Measurements from ENCODE around the gene CEL.
"Not testable (repeated sequence)": the region's sequence is repeated elsewhere in the genome, so short reads cannot be mapped to it uniquely, and the experiment has no call there.

Gene CEL

DNA sequence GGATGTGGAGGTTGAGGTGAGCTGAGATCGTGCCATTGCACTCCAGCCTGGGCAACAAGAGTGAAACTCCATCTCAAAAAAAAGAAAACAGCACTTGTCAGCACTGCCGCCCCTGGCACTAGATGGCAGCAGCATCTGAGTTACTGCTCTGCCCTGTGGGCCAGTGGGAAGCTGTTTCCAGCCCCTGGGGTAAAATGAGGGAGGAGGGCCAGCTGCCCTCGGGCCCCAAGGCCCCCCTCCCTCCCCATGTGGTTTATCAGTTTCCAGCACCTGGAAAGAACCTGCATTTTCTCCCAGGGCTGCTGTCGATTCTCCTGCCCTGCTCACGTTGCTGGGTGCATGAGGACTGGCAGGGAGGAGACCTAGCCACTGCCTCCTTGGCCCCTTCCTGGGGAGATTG lies 13.2 kb upstream of the CEL start:
- DNase-seq: no peak

DNA sequence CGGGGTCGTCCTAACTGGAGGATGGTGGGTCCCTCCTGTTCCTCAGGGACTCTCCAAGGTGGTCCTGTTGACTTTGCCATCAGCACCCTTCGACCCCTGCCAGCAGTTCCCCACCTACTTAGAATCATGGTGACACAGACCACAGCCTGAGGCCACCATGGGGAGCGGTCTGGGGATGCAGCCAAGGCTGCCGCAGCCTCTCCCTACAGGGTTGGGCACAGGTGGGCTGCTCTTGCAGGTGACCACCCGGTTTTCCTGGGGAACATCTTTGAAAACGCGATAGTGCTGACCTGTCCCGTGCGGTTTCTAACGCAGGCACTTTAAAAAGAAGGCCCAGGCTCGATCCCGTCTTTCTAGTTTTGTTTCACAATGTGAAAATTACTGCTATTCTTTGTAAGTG lies 12.7 kb upstream of the CEL start:
- no peak for DNase-seq

DNA sequence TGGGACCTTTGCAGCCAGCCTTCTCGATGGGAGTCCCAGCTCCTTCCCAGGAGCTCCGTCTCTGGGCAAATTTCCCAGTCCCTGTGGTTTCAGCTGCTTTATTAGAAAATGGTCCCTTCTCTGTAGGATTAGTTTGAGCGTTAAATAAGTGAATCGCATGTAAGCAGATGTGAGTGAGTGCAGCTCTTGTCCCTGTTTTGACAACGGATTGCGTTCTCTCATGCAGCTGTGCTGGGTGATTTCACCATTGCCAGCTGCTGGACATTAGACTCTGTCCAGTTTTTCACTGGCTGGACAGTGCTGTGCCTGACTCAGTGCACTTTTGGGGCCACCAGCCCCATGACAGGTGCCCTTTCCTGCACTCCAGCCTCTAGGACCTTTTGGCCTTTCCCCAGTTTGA lies 11.6 kb upstream of the CEL start:
- no peak for DNase-seq

DNA sequence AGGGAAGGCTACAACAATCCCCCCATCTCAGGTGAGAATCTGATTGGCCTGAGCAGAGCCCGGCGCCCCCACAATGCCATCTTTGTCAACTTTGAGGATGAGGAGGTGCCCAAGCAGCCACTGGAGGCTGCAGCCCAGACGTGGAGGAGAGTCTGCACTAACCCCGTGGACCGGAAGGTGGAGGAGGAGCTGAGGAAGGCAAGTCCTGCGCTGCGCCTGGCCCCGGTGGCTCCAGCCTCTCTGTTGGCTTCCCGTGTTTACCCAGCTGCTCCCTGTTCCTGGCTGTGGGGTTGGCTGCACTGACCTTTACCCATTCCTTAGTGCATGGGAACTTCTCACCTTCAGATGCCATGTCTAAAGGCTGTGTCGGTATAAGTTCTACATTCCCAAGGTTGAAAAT lies 11.0 kb upstream of the CEL start:
- no peak for DNase-seq

DNA sequence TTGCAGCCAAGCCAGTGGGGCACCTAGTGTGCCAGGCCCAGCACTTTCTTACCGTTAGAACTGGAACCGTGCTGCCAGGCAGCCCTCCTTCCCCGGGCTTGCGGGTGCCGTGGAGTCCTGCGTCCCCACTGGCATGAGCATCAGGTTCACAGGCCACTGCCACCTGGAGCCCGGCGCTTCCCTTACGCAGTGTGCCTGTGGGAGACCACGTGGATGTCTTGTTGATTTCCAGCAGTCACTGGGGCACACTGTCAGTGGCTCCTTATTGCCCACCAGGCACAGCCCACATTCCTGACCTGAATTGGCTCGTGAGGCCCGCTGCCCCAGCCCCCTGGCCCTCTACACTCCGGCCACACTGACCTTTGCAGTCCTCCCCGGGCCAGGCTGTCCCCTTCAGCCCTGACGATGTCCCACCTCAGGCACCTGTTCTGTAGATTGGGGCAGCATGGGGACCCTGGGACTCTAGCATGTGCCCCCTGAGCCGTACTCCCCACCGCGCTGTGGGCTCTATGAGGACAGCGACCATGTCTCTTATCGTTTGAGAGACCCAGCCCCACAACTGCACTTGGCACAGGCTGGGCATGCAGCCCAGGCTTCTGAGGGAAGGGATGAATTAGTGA lies 10.4 kb upstream of the CEL start:
- DNase-seq: no peak

DNA sequence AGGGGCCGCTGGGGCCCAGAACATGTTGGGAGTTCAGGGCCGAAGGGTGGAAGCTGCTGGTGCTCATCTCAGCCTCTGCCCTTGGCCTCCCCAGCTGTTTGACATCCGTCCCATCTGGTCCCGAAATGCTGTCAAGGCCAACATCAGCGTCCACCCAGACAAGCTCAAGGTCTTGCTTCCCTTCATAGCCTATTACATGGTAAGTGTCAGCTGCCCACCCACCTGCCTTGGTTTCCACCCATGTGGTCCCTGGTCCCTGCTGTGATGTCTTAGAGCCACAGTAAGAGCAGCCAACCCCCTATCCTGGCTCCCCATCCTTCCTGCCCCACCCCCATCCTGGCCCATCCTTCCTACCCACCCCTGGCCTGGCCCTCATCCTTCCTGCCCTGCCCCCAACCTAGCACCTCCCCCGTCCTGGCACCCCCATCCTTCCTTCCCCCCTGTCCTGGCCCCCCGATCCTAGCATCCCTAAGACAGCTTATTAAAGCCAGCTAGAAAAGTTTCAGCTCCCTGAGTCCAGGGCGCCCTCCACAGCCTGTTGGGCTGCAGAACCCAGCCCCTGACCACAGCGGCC lies 9.7 kb upstream of the CEL start:
- DNase-seq: no peak

DNA sequence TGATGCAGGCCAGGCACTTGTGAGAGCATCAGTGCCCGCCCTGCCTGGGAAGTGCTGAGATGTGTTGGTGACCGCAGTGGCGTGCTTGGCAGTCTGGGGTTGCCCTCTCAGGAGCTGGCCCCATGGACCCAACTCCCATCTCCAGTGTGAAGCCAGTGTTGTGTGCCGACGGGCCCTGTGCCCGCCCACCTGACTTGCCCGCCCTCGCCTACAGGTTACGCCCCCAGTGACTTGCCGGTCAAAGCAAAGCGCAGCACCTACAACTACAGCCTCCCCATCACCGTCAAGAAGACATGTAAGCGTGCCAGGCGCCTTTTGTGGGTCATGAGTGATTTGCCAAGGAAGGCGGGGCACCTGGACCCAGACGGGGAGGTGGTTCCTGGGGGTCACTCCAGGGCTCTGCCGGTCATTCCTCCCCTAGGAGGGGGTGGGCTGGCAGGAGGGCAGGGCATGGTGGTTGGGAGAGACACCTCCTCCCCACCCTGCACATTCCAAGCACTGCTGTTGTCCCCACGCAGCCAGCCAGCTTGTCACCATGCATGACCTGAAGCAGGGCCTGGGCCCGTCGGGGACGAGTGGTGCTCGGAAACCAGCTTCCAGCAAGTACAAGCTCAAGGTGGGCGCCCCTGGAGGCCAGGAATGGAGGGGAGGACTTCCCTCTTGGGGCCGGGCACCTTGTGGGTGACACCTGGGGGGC lies 7.4 kb upstream of the CEL start:
- DNase-seq: no peak

DNA sequence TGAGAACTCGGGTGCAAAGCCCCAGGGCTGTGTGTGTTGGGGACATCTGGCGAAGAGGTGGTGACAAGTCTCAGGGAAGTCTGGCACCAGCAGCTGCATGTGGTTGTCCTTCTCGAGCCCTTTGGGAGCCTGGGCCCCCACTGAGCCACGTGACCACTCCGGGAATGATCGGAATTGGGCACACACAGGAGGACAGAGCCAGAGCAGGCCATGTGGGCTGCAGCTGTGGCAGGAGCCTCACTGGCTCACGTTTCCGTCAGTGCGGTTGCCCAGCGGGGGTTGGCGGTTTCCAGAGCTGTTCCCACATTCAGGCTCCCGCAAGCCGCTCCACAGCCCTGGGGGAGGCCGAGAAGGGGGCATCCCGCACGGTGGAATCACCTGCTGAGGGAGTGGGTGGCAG lies 6.8 kb upstream of the CEL start:
- no peak for DNase-seq

DNA sequence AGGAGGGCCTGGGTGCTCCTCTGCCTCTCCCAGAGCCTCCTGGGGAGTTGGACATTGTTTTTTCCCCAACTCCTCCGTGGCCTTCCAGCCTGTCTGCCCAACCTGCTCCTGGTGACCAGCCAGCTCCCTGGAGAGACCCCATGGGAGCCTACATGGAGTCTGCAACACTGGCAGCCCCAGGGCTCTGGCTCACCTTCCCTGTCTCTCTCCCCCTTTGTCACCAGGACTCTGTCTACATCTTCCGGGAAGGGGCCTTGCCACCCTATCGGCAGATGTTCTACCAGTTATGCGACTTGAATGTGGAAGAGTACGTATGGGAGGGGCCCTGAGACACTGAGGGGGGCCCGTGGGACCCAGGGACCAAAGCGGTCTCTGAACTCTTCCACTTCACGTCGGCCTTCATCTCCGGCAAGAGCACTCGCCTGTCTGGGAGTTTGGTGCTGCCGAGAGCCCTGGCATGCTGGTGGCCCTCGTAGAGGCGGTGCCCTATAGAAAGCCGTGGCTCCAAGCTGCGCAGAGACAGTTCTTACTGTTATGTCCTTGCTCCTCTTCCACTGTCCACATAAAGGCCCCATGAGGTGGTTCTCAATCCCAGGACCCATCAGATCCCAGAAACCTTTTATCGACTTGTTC lies 5.9 kb upstream of the CEL start:
- no peak for DNase-seq

DNA sequence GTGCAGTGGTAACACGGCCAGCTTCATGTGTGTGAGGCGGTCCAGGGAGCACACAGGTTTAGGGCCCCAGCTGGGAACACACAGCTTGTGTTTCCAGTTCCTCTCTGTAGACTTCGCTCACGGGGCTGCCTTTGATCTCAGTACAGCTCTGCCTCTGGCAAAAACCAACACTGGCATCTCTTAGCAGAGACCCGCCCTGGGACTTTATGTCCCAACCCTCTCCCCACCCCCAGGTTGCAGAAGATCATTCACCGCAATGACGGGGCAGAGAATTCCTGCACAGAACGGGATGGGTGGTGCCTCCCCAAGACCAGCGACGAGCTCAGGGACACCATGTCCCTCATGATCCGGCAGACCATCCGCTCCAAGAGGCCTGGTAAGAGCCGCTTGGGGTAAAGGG lies 5.2 kb upstream of the CEL start:
- no peak for DNase-seq

DNA sequence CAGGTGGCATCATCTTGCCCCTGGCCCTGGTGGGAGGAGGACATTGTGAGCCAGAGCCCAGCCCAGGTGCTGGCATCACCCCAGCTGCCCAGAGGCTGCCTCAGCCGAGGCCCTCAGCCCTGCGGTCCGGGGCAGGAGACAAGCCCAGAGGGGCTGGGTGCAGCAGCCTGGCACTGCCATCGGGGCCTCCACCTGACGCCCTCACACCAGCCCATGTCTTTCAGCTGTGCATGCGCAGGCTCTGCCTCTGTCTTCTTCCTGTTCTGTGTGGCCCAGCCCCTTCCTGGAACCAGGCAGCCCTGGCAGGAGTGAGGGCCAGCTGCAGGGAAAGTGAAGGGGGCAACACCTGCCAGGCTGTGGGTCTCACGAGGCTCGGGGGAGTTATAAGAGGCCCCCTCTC lies 4.8 kb upstream of the CEL start:
- DNase-seq: no peak

DNA sequence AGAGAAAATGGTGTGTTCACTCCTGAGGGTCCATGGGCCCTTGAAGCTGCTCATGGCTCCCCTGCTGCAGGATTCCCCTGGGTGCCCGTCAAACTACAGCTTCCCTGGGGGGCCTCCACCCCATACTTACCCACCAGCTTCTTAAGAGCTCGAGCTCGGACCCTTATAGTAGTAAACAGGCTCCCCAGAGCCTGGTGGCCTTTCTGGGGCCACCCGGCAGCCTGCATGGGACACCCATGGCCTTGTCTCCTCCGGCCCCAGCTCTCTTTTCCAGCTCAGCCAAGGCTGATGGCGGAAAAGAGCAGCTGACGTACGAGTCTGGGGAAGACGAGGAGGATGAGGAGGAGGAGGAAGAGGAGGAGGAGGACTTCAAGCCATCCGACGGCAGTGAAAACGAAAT lies 4.2 kb upstream of the CEL start:
- no peak for DNase-seq

DNA sequence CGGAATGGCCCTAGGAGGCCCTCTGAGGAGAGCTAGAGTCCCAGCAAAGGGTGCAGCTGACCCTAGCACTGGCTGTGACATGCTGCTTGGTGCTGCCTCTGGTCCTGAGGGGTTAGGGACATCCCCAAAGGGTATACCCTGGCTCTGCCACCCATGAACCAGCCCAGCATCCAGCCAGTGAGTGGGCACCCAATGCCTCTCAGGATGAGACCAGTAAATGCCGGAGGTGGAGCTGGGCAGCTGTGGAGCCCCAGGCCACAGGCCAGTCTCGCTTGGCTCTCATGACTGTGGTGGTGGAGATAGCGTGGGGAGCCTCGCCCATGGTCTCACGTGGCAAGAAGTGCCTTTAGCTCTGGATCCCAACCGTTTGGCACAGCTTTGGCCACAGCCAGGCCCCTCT lies 3.7 kb upstream of the CEL start:
- no peak for DNase-seq

DNA sequence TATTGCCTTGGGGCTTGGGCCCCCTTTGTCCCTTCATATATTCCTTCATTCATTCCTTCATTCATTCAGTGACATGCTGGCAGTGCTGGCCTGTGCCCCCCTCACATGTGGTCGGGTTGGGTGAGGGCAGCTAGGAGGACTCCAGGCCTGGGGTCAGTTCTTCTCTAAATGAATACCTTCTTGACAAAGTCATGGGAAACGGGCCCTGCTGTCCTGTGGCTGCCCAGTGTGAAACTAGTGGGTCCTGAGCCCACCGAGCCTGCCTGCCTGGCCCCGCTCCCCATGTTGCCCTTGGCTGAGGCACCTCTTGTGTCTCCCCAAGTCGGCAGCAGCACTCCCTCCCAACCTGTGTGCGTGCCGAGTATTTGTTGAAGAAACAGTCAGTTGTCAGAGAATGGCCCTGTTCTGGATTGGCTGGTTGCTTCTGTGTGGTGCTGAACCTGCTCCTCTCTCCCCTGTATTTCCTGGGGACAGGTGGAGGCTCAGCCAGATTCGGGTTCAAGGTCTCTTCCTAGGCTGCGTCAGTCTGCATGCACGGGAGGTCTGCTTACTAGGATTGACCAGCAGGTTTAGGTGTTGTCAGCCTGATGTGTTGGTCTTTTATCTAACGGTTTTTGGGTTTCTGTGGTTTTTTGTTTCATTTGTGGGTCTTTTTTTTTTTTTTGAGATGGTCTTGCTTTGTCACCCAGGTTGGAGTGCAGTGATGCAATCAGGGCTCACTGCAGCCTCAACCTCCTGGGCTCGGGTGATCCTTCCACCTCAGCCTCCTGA lies 3.0 kb upstream of the CEL start:
- no peak for DNase-seq

DNA sequence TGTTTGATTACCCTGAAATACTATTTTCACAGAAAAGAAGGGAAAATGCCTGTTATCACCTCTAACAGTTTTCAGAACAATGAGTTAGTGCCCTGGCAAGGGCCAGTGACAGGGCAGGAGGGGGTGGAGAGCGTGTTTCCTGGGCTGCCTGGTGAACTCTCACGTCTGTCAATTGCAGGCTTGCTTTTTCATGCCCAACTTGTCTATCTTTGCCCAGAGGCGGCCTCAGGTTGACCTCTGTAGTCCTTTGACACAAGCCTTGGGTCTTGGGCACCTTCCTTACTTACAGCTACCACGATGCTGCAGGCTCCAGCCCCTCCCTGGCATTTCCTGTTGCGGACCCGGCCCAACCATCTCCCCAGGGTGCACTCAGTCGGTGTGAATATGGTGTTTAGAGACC lies 2.2 kb upstream of the CEL start:
- no peak for DNase-seq

DNA sequence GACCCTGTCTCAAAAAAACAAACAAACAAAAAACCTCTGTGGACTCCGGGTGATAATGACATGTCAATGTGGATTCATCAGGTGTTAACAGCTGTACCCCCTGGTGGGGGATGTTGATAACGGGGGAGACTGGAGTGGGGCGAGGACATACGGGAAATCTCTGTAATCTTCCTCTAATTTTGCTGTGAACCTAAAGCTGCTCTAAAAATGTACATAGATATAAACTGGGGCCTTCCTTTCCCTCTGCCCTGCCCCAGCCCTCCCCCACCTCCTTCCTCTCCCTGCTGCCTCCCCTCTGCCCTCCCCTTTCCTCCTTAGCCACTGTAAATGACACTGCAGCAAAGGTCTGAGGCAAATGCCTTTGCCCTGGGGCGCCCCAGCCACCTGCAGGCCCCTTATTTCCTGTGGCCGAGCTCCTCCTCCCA lies 1.4 kb upstream of the CEL start:
- DNase-seq: no peak

DNA sequence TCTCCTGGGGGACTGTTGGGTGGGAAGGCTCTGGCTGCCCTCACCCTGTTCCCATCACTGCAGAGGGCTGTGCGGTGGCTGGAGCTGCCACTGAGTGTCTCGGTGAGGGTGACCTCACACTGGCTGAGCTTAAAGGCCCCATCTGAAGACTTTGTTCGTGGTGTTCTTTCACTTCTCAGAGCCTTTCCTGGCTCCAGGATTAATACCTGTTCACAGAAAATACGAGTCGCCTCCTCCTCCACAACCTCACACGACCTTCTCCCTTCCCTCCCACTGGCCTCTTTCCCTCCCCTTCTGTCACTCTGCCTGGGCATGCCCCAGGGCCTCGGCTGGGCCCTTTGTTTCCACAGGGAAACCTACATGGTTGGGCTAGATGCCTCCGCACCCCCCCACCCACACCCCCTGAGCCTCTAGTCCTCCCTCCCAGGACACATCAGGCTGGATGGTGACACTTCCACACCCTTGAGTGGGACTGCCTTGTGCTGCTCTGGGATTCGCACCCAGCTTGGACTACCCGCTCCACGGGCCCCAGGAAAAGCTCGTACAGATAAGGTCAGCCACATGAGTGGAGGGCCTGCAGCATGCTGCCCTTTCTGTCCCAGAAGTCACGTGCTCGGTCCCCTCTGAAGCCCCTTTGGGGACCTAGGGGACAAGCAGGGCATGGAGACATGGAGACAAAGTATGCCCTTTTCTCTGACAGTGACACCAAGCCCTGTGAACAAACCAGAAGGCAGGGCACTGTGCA lies 590 bp upstream of the CEL start:
- not testable (repeated sequence) for DNase-seq

DNA sequence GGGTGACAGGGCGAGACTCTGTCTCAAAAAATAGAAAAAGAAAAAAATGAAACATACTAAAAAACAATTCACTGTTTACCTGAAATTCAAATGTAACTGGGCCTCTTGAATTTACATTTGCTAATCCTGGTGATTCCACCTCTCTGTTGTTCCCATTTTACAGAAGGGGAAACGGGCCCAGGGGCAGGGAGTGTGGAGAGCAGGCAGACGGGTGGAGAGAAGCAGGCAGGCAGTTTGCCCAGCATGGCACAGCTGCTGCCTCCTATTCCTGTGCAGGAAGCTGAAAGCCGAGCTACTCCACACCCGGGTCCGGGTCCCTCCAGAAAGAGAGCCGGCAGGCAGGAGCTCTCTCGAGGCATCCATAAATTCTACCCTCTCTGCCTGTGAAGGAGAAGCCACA lies 788 bp downstream of the CEL start:
- not testable (repeated sequence) for DNase-seq

DNA sequence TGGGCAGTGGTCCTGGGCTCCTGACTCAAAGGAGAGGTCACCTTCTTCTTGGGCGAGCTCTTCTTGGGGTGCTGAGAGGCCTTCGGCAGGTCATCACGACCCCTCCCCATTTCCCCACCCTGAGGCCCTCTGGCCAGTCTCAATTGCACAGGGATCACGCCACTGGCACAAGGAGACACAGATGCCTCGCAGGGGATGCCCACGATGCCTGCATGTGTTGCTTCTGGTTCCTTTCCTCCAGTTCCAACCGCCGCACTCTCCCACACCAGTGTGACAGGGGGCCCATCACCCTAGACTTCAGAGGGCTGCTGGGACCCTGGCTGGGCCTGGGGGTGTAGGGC lies 1.3 kb downstream of the CEL start:
- no peak for DNase-seq

DNA sequence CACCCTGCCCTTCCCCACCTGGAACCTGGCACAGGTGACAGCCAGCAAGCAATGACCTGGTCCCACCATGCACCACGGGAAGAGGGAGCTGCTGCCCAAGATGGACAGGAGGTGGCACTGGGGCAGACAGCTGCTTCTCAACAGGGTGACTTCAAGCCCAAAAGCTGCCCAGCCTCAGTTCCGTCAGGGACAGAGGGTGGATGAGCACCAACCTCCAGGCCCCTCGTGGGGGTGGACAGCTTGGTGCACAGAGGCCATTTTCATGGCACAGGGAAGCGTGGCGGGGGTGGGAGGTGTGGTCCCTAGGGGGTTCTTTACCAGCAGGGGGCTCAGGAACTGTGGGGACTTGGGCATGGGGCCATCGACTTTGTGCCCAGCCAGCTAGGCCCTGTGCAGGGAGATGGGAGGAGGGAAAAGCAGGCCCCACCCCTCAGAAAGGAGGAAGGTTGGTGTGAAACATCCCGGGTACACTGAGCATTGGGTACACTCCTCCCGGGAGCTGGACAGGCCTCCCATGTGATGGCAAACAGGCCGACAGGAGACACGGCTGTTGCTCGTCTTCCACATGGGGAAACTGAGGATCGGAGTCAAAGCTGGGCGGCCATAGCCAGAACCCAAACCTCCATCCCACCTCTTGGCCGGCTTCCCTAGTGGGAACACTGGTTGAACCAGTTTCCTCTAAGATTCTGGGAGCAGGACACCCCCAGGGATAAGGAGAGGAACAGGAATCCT lies 1.9 kb downstream of the CEL start:
- no peak for DNase-seq

DNA sequence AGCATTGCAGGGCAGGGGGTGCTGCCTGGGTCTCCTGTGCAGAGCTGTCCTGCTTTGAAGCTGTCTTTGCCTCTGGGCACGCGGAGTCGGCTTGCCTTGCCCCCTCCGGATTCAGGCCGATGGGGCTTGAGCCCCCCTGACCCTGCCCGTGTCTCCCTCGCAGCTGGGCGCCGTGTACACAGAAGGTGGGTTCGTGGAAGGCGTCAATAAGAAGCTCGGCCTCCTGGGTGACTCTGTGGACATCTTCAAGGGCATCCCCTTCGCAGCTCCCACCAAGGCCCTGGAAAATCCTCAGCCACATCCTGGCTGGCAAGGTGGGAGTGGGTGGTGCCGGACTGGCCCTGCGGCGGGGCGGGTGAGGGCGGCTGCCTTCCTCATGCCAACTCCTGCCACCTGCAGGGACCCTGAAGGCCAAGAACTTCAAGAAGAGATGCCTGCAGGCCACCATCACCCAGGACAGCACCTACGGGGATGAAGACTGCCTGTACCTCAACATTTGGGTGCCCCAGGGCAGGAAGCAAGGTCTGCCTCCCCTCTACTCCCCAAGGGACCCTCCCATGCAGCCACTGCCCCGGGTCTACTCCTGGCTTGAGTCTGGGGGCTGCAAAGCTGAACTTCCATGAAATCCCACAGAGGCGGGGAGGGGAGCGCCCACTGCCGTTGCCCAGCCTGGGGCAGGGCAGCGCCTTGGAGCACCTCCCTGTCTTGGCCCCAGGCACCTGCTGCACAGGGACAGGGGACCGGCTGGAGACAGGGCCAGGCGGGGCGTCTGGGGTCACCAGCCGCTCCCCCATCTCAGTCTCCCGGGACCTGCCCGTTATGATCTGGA lies 2.7 kb downstream of the CEL start:
- no peak for DNase-seq
